ENCODE results near the gene PIN4.
"Not testable (repeated sequence)": the region's sequence is repeated elsewhere in the genome, so short reads cannot be mapped to it uniquely, and the experiment has no call there.

DNA sequence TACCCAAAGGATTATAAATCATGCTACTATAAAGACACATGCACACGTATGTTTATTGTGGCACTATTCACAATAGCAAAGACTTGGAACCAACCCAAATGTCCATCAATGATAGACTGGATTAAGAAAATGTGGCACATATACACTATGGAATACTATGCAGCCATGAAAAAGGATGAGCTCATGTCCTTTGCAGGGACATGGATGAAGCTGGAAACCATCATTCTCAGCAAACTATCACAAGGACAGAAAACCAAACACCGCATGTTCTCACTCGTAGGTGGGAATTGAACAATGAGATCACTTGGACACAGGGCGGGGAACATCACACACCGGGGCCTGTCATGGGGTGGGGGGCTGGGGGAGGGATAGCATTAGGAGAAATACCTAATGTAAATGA is 5.3 kb upstream of the PIN4 start:
- TF ChIP-seq POLR2A, POLR2AphosphoS5 (IDR thresholded peaks at IDR 0.05): not testable (repeated sequence)
- TF ChIP-seq, protein P1, sequence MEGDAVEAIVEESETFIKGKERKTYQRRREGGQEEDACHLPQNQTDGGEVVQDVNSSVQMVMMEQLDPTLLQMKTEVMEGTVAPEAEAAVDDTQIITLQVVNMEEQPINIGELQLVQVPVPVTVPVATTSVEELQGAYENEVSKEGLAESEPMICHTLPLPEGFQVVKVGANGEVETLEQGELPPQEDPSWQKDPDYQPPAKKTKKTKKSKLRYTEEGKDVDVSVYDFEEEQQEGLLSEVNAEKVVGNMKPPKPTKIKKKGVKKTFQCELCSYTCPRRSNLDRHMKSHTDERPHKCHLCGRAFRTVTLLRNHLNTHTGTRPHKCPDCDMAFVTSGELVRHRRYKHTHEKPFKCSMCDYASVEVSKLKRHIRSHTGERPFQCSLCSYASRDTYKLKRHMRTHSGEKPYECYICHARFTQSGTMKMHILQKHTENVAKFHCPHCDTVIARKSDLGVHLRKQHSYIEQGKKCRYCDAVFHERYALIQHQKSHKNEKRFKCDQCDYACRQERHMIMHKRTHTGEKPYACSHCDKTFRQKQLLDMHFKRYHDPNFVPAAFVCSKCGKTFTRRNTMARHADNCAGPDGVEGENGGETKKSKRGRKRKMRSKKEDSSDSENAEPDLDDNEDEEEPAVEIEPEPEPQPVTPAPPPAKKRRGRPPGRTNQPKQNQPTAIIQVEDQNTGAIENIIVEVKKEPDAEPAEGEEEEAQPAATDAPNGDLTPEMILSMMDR (IDR thresholded peaks at IDR 0.05) = not testable (repeated sequence)
